GM12865 (cell line): ENCODE measurements around the gene PPP1R7.

Source experiments
- DNase-seq: peaks from one replicate; pipeline ENCODE4 v3.0.0; 2010; ENCODE audit warnings: low read depth
- H3K4me3 ChIP-seq: 2 replicates; pipeline ENCODE4 v1.5.1; 2011; ENCODE audit warnings: mild to moderate bottlenecking, low read depth, low read length, control low read depth
- TF ChIP-seq, protein P1 (sequence below): IDR thresholded peaks from 2 replicates; pipeline ENCODE4 v1.5.1; 2011; ENCODE audit warnings: low read length, control low read depth, low read depth, inconsistent platforms; ENCODE audit not compliant: insufficient read depth; ENCODE audit errors: missing control alignments

The PPP1R7 gene

DNA sequence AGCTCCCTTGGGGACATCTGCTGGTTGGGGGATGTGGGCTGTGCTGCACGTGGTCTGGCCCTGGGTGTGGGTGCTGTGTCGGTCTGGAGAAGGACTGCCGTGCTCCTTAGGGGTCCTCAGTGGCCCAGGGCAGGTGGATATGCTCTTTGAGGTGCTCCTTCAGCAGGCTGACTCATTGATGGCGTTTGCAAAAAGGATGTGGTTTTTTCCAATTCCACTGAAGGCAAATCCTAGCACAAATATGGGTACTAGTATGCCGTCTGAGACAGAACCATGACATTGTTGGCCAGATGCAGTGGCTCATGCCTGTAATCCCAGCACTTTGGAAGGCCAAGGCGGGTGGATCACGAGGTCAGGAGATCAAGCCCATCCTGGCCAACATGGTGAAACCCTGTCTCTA, 3.3 kb downstream of the PPP1R7 start:
- TF ChIP-seq, protein P1, sequence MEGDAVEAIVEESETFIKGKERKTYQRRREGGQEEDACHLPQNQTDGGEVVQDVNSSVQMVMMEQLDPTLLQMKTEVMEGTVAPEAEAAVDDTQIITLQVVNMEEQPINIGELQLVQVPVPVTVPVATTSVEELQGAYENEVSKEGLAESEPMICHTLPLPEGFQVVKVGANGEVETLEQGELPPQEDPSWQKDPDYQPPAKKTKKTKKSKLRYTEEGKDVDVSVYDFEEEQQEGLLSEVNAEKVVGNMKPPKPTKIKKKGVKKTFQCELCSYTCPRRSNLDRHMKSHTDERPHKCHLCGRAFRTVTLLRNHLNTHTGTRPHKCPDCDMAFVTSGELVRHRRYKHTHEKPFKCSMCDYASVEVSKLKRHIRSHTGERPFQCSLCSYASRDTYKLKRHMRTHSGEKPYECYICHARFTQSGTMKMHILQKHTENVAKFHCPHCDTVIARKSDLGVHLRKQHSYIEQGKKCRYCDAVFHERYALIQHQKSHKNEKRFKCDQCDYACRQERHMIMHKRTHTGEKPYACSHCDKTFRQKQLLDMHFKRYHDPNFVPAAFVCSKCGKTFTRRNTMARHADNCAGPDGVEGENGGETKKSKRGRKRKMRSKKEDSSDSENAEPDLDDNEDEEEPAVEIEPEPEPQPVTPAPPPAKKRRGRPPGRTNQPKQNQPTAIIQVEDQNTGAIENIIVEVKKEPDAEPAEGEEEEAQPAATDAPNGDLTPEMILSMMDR: no peak
- no peak for DNase-seq
- H3K4me3 ChIP-seq: no peak overlapping the region

DNA sequence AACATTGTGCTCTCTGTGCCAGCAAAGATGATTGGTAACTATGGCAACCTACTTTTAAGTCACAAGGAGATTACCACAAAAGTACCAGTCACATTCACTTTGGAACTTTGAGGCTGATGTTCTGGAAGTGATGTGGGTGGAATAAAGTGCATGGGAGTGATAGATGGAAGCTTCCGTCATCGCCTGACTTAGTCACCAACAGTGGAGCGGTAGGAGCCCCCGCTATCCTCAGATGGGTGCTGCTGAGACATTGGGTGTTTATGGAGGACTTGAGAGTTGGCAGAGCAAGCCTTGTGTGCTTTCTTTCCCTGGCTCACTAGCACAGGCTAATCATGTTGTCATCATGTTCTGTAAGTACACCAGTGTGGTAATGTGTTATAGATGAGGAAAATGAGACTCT, 4.6 kb downstream of the PPP1R7 start:
- H3K4me3 ChIP-seq: no peak overlapping the region
- DNase-seq: no peak
- TF ChIP-seq, protein P1: no peak

DNA sequence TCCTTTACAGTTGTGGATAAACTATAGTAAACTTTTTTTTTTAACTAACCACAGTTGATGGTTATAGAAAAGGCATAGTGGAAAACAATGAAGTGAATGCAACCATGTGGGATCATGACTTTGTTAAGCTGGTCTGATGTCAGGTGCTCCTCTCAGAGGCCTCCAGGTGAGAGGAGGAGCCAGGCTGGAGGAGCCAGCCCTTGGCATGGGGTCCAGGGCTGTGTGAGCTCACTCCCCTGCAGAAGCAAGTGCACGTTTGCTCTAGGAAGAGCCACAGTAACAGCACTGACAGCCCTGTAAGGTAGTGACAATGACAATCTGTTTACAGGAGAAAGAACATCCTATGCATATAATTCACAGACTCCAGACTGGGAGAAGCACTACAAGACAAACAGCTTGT, 5.7 kb downstream of the PPP1R7 start:
- no peak for DNase-seq
- no peak overlapping the region for H3K4me3 ChIP-seq
- TF ChIP-seq, protein P1: no peak

DNA sequence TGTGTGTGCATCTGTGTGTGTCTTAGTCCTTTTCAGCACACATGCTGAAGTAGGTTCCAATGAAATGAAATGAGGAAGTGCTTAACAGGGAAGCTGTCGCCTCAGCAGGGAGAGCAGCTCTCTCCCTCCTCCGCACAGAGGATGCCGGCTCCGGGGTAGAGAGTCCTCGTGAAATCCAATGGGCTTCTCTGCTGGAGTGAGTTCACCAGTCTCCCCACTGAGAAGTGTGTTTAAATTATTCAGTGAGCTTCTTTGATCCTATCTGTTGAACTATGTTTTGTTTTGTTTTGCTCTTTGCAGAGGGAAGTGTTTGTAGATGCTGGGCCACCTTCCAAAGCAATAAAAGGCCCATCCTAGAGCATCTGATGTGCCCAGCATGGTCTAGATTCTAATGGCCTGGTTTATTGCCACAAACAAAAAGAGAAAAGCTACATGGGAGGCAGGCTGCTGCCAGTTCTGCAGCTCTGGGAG, 6.7 kb downstream of the PPP1R7 start:
- TF ChIP-seq, protein P1: no peak
- no peak for DNase-seq
- no peak overlapping the region for H3K4me3 ChIP-seq

DNA sequence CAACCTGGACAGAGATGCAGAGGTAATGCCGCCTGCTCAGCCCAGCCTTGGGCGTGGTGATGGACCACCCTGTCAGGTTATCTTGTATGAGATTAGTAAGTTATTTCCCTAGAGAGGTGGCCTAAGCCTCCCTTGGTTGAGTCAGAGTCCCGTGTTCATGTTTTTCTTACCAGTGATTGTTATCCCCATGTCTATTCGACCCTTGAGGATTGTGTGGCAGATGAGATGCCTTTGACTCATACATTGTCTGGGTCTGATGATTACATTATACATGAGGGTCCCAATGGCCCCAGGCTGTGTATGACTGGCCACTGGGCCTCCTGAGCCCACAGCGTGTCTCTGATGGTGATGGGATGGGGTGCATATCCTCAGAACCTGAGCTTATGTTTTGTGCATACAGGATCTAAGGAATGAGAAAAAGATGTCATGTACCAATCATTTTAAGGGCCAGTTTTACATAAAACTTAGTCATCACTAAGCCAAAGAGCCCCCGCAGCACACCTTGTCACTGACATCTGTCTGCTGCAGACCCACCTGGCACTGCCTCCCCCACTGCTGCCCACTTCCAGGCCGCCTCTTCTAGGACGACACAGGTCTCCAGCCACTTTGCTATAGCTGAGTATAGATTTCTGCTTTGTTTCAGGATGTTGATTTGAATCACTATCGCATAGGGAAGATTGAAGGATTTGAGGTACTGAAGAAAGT, 7.7 kb downstream of the PPP1R7 start:
- DNase-seq: no peak
- TF ChIP-seq, protein P1: no peak
- H3K4me3 ChIP-seq: no peak overlapping the region

DNA sequence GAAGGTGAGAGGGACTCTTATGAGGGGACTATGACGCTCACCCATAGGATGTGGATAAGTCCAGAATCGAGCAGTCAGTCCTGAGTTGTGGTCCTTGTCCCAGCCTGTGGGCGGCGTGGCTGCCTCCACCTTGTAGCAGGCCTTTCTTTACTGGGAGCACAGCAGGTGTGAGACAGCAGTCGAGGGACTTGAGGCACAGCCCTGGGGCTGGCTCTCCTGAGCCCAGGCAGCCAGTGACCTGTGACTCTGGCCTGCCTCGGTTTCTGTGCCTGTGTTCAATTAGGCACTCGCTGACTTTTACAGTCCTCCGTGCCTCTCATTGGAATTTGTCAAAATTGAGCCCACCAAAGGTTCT, 8.3 kb downstream of the PPP1R7 start:
- H3K4me3 ChIP-seq: no peak overlapping the region
- no peak for DNase-seq
- TF ChIP-seq, protein P1: no peak

DNA sequence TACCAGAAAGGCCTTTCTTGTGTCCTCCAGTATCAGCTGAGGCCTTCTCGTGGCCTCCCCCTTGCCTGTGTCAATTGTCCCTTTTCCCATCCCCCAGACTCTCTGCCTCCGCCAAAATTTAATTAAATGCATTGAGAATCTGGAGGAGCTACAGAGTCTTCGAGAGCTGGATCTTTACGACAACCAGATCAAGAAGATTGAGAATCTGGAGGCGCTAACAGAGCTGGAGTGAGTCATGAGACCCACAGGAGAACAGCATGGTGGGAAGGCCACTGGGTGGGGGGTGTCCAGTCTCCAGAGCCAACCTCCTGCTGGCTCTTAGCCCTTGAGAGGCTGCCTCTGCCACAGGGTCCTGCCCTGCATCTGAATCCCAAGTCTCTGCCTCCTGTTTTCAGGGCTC, 8.8 kb downstream of the PPP1R7 start:
- TF ChIP-seq, protein P1: no peak
- DNase-seq: no peak
- no peak overlapping the region for H3K4me3 ChIP-seq
